DLD1 (cell line): ENCODE results near the gene GPR146.

ENCODE experiments used
- in situ Hi-C: cut with HindIII; loops from 2 replicates; pipeline ENCODE4 v1.10.0; 2017; ENCODE audit warnings: low sequenced_read_pairs

Gene GPR146

GRCh38 chr7:1041551-1042491 is 2.5 kb upstream of the GPR146 start:
- in situ Hi-C loops: no loop called here

GRCh38 chr7:1042492-1042833 is 1.9 kb upstream of the GPR146 start:
- in situ Hi-C loops: no loop called here

- in situ Hi-C loops: no loop called here
These were observed 676 bp upstream of the GPR146 start for GRCh38 chr7:1043552-1044188.

- in situ Hi-C loops: no loop called here
These were observed 1.0 kb downstream of the GPR146 start for GRCh38 chr7:1045069-1046063.

GRCh38 chr7:1046722-1047679 is 2.7 kb downstream of the GPR146 start:
- in situ Hi-C loops: no loop called here

- in situ Hi-C loops: no loop called here
These were observed 4.8 kb downstream of the GPR146 start for GRCh38 chr7:1049006-1049741.

- in situ Hi-C loops: no loop called here
These were observed 5.5 kb downstream of the GPR146 start for GRCh38 chr7:1049801-1050200.

GRCh38 chr7:1050254-1050906 is 6.0 kb downstream of the GPR146 start:
- in situ Hi-C loops: no loop called here

GRCh38 chr7:1050956-1051690 is 6.8 kb downstream of the GPR146 start:
- in situ Hi-C loops: no loop called here

- in situ Hi-C loops: no loop called here
These were observed 7.9 kb downstream of the GPR146 start for GRCh38 chr7:1052031-1052818.

GRCh38 chr7:1053002-1053411 is 8.7 kb downstream of the GPR146 start:
- in situ Hi-C loops: no loop called here

GRCh38 chr7:1053816-1054370 is 9.5 kb downstream of the GPR146 start:
- in situ Hi-C loops: no loop called here

GRCh38 chr7:1054438-1054837 is 10.1 kb downstream of the GPR146 start:
- in situ Hi-C loops: no loop called here

- in situ Hi-C loops: no loop called here
These were observed 10.6 kb downstream of the GPR146 start for GRCh38 chr7:1054861-1055450.

- in situ Hi-C loops: no loop called here
These were observed 11.2 kb downstream of the GPR146 start for GRCh38 chr7:1055491-1055955.

- in situ Hi-C loops: no loop called here
These were observed 11.8 kb downstream of the GPR146 start for GRCh38 chr7:1055956-1056784.
